HFFc6 (cell line): ENCODE measurements around the gene B4GALNT3. TPM values are rescaled to one million over a fixed set of nuclear protein-coding genes. Genes with fewer than 3 reads are reported as not detected.

Experiments
- DNase-seq: peaks from one replicate; pipeline ENCODE4 v3.0.0-alpha.2; 2018
- H3K27ac Mint-ChIP-seq: 2 replicates; pipeline ENCODE4 v1.8.0; 2020; ENCODE audit warnings: mild to moderate bottlenecking, mixed read lengths
- H3K27me3 Mint-ChIP-seq: 2 replicates; pipeline ENCODE4 v1.8.0; 2021; ENCODE audit warnings: mild to moderate bottlenecking, moderate library complexity, mixed read lengths; ENCODE audit not compliant: insufficient read depth
- H3K36me3 Mint-ChIP-seq: 2 replicates; pipeline ENCODE4 v1.8.0; 2021; ENCODE audit warnings: low read depth, mixed read lengths
- H3K4me1 Mint-ChIP-seq: 2 replicates; pipeline ENCODE4 v1.8.0; 2020; ENCODE audit warnings: low read depth, mixed read lengths
- H3K4me3 Mint-ChIP-seq: 2 replicates; pipeline ENCODE4 v1.8.0; 2020; ENCODE audit warnings: mild to moderate bottlenecking, moderate library complexity, mixed read lengths
- H3K9me3 Mint-ChIP-seq: 2 replicates; pipeline ENCODE4 v1.8.0; 2020; ENCODE audit warnings: mild to moderate bottlenecking, mixed read lengths
- total RNA-seq, 6 experiments: library from RNA; stranded (reverse); fragmentation: NEBNext Ultra II Directional; extraction: Animal tissue kit (Norgen Biotek cat#: 25700); gene quantifications; 2 replicates in 1 of 6; 3 replicates in 5 of 6; pipeline ENCODE4 v1.2.3, GENCODE V29; 2021
- TF ChIP-seq, protein P1 (sequence below): fragments of 200-600 bp; sonication (generic); IDR thresholded peaks from 2 replicates; pipeline ENCODE4 v1.5.0; 2021; ENCODE audit warnings: antibody characterized with exemption, mild to moderate bottlenecking

Gene B4GALNT3
- total RNA-seq, 6 experiments from 2014 or later: not detected

DNA sequence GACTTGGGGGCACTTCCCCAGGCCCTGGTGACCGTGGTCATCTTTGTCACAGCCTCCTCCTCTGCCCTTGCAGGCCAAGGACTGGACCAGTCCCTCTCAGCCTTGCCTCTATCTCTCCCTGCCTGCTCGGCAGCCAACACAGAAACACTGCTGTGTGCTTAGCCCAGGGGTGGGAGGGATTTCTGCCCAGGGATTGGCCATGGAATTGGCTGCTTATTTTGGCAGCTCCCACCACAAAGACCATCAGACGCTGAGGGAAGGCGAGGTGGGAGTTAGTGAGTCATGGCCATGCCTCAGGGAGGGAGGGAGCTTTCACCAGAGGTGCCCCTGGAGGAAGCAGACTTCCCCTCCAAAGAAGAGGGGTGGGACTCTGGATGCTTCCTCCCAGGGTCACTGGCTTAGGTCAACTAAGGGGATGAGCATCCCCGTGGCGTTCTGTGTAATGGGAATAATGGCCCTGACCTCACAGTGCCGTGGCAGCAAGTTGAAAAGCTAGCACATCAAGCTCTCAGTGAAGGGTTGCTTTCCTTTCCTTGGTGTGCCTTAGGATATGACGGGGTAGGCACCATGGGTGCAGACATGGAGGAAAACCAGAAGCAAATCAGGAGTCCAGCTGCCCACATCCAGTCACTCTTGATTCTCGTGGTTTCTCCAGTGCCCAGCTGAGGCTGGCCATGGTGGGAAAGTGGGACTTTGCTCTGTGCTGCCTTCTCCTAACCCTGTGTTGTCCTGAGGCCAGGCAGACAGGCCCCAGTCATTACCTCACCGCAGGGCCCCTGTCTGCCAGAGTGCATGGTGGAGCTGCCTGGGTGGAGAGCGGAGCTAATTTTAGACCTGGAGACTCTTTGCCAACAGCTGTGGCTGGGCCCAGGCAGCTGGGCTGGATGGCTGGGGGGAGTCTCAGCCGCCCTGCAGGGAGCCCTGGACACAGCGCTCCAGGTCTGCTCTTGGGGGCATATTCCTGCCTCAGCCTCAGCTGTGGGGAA lies 21.4 kb downstream of the B4GALNT3 start:
- peaks cover 40% of the 10 kb centered on the region for H3K27me3 Mint-ChIP-seq
- no peak overlapping the region for H3K4me3 Mint-ChIP-seq
- H3K4me1 Mint-ChIP-seq: no peaks in the 10 kb centered on the region
- H3K27ac Mint-ChIP-seq: no peak overlapping the region
- H3K36me3 Mint-ChIP-seq: no peaks in the 10 kb centered on the region
- TF ChIP-seq, protein P1, sequence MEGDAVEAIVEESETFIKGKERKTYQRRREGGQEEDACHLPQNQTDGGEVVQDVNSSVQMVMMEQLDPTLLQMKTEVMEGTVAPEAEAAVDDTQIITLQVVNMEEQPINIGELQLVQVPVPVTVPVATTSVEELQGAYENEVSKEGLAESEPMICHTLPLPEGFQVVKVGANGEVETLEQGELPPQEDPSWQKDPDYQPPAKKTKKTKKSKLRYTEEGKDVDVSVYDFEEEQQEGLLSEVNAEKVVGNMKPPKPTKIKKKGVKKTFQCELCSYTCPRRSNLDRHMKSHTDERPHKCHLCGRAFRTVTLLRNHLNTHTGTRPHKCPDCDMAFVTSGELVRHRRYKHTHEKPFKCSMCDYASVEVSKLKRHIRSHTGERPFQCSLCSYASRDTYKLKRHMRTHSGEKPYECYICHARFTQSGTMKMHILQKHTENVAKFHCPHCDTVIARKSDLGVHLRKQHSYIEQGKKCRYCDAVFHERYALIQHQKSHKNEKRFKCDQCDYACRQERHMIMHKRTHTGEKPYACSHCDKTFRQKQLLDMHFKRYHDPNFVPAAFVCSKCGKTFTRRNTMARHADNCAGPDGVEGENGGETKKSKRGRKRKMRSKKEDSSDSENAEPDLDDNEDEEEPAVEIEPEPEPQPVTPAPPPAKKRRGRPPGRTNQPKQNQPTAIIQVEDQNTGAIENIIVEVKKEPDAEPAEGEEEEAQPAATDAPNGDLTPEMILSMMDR: no peak
- no peak for DNase-seq
- H3K9me3 Mint-ChIP-seq: no peaks in the 10 kb centered on the region

DNA sequence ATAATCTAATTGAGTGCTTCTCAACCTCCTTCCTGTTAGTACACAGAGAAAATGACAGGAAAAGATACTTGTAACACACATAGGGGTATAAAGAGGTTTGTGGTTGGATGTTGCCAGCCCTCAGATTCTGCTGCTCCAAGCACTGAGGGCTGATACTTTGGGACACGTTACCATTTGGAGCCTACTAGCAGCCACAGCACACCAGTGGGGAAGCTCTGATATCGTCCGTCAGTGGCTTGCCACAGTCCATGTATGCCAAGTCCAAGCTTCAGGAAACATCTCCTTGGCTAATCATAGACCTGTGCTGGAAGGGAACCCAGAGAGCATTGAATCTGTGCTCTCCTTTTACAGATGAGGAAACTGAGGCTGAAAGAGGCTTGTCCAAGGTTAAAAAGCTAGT lies 22.3 kb downstream of the B4GALNT3 start:
- DNase-seq: no peak
- H3K4me1 Mint-ChIP-seq: no peaks in the 10 kb centered on the region
- no peak overlapping the region for H3K4me3 Mint-ChIP-seq
- H3K27me3 Mint-ChIP-seq: peaks cover 41% of the 10 kb centered on the region
- no peak overlapping the region for H3K27ac Mint-ChIP-seq
- H3K9me3 Mint-ChIP-seq: no peaks in the 10 kb centered on the region
- no peaks in the 10 kb centered on the region for H3K36me3 Mint-ChIP-seq
- TF ChIP-seq, protein P1: no peak

DNA sequence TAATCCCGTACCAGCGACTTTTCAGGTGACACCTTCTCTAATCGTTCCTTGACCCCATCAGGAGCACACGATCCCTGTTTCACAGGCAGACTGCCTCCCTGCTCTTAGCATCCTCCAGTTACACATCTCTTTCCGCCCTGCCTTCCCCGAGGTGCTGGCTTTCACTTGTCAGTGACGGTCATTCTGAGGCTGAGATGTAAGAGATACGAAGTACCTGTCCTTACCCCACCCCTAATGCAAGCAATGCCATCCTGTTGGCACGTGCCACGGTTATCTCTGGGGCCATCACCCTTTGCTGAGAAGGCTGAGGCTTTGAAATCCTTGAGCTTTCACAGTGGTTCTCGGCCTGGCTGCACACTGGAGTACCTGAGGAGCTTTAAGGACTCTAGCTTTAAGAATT lies 24.4 kb downstream of the B4GALNT3 start:
- TF ChIP-seq, protein P1: no peak
- Mint-ChIP-seq H3K4me1 (peaks cover 6% of the 10 kb centered on the region), H3K27ac (no peak overlapping the region), H3K36me3 (no peaks in the 10 kb centered on the region), H3K4me3 (no peak overlapping the region), H3K9me3 (no peaks in the 10 kb centered on the region), H3K27me3 (peaks cover 35% of the 10 kb centered on the region)
- DNase-seq: no peak

DNA sequence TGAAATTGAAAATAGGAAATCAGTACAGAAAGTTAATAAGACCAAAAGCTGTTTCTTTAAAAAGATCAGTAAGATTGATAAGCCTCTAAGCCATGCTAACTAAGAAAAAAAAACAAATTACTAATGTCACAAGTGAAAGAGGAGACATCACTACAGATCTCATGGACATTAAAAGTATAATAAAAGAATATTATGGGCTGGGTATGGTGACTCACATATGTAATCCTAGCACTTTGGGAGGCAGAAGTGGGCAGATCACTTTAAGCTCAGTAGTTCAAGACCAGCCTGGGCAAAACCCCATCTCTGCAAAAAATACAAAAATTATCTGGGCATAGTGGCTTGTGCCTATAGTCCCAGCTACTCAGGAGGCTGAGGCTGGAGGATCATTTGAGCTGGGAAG lies 30.5 kb downstream of the B4GALNT3 start:
- no peak overlapping the region for H3K4me3 Mint-ChIP-seq
- no peak overlapping the region for H3K27ac Mint-ChIP-seq
- H3K9me3 Mint-ChIP-seq: peaks cover 13% of the 10 kb centered on the region
- TF ChIP-seq, protein P1: no peak
- peaks cover 14% of the 10 kb centered on the region for H3K27me3 Mint-ChIP-seq
- H3K36me3 Mint-ChIP-seq: no peaks in the 10 kb centered on the region
- H3K4me1 Mint-ChIP-seq: peaks cover 6% of the 10 kb centered on the region
- DNase-seq: no peak

DNA sequence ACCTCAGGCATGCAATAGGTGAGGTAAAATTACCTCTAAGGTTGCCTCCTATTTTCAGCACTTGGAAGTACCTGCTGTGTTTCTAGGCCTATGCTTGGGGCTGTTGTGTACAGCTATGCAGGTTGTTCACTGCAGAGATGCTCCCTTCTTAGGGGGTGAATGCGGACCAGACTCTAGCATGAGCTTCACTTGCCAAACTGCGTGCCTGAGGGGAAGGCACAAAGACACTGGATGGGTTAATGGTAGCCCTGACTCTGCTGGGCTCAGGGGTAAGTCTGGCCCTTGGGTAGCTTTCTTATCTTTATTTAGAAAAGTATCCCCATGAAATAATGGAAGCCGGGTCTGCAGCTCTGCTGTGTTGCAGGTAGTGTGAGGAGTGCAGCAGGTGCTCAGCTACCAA lies 35.7 kb downstream of the B4GALNT3 start:
- Mint-ChIP-seq H3K4me1 (no peaks in the 10 kb centered on the region), H3K27ac (no peak overlapping the region), H3K4me3 (no peak overlapping the region), H3K27me3 (peaks cover 35% of the 10 kb centered on the region), H3K36me3 (no peaks in the 10 kb centered on the region), H3K9me3 (peaks cover 4% of the 10 kb centered on the region; the same call in 1 of the 2 replicates)
- no peak for DNase-seq
- TF ChIP-seq, protein P1: no peak
